Measurements from ENCODE around the gene NEAT1.
A peak's percentile ranks its signal among the peaks of the same experiment; 100 is the strongest.

Gene NEAT1

DNA sequence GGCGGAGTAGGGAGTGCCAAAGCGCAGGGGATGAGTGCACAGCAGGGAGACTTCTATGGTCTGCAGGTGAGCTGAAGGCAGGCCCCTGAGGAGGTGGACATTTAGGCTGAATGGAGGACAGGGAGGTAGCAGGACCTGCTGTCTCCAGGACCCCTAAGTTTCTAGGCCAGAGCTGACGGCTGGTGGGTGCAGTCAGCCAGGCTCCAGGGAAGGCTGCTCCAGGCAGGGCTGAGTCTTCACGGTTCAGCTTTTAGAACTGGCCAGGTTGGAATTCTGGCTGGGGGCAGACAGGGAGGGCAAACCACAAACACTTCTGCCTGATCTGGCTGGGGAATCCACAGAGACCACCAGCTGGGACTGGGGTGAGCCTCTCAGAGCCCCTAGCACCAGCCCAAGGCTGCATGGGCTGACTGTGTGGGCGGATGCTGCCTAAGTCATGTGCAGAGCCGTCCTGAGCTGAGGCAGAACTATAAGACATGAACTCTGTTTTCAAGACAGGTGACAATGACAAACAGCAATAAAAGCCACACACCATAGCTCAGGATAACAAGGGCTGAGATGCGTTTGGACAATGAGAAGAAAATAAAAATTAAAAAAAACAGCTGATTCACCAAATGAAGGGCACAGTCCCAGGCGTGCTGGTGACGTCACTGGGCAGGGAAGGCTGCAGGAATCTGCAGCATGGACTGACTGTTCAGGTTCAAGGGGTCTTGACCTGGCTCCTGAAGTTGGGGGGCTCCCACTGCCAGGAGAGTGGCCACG lies 65.9 kb downstream of the NEAT1 start:
- DNase-seq = peak; percentile 78

DNA sequence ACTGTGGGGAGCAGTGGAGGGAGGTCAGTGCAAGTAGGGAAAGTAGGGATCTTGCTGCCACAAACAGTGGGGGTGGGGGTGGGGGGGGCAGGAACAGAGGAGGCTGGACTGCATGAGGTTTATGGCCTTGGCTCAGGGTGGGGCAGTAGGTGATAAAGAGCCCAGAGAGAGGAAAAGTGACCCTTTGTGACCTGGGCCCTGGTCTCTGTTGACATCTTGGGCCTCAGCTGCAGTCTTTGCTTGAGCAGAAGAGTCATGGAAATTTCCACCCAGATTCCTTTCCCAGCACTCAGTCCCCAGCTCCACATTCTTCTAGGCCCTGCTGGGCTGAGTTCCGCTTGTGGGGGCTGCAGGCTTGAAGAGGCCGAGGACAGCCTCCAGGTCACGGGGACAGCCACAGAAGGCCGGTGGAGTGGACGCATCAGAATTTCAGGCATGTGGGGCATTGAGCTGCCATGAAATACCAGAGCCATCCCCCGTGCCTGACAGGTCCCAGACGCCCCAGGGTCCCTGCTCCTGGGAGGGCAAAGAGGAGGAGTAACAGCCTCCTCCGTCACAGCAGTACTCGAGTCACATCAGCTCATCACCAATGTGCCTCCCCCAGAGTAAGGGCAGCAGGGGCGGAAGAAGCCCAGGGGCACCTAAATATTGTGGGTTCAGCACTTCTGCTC lies 66.6 kb downstream of the NEAT1 start:
- DNase-seq = peak; percentile 98

DNA sequence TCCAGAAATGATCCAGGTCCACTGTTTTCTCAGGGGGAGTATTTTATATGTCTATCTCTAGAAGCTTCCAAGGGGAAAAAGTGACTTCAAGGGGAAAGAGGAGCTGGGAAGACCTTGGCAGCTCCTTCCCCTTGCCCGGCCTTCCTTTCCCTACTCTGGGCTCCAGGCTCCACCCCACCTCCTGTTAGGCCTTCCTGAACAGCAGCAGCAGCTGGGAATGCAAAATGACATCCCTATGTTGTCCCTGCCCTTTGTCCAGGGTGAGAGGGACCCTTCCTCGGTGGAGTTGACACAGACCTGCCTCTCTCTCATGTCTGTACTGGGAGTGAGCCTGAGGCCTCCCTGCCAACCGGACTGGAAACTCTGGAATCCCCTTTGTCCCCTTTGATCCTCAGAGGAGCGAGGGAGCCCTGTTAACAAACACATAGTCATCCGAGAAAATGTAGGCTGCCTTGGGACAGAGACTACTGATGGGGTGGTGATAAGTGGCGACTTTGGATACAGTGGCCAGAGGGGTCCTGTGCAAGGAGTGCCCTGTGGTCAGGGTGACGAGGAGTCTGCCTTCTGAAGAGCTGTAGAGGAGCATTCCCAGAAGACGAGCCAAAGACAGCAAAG lies 67.2 kb downstream of the NEAT1 start:
- peak; percentile 31 for DNase-seq

DNA sequence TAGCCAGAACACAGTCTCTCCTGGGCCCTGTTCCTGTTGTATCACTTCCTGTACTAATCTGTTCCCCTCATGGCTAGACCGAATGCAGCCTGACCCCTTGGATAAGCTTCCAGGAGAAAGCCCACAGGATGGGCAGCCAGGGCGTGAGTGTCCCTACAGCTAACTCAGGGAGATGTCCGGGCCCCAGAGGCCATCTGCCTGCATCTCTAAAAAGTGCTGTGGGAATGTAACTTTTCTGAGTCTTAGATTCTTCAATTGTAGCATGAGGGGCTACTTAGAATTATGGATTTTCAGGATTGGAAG lies 68.5 kb downstream of the NEAT1 start:
- DNase-seq = peak; percentile 30

DNA sequence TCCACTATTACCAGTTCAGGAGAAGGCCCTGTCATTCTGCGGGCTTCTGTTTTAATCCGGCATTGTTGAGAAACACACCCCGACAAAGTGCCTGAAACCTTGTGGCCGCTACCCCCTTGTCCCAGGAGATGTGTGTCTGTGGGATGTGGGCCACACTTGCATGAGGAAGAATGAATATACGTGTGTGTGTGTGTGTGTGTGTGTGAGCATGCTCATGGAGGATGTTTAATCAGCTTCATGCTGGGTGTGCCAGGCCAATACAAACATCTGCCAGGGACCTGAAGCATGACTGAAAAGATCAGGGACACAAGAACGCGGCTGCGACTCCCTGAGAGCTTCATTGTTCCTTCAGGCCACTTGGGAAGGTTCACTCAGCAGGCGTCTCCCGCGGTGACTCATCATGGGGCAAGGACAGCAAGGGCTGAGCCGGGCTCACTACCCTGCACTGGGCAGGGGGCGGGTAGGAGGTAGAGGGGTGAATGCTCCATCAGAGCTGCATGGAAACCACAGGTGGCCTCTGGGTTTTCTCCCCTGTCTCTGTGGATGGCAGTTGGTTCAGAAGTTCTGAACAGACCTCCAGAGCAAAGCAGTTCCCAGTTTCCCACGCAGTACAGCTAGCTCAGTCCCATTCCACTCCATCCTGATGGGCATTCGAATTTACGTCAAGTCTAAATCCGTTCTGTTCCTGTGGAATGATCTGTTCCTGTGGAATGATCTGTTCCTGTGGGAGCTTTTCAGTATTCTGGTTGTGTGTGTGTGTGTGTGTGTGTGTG lies 69.2 kb downstream of the NEAT1 start:
- DNase-seq = peak; percentile 89

DNA sequence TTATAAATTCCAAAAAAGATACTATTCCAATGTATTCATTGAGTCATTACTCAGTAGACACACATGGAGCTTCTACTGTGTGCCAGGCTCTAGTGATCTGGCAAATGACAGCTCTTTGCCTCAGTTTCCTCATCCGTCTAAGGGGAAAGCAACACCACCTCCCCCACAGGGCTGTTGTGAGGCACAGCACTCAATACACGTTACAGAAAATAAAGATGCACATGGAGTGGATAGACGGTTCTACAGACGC lies 69.7 kb downstream of the NEAT1 start:
- DNase-seq = no peak

DNA sequence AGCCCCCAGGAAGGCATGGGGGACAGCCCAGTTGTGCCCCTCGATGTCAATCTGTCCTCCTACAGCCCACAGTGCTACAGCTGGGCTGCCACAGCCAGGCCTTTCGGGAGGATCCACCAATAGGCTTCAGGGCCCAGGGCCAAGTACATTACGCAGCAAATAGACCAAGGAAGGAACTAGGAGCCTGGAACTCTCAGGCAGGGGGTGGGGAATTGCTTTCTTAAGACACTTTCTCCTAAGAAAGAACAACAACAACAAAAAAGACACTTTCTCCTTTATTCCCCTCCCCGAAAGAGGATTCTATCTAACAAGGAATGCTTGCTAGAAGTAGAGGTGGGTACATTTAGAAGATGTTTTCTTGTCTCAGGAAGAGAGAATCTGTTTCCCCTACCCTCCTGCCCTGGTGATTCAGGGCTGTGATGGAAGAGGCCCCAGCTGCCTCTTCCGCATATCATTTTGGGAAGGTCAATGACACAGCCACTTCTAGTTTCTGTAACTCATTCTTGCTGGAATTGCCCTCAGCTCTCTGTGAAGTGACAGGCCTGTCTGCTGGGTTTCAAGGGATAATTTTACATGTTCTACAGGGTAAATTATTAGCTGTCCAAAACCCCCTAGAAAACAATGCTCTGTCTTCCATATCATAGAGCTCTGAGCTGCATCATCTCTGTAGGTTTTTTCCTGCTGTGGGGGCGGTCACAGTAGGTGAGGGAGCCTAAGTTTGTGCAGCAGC lies 70.2 kb downstream of the NEAT1 start:
- DNase-seq = peak; percentile 89

DNA sequence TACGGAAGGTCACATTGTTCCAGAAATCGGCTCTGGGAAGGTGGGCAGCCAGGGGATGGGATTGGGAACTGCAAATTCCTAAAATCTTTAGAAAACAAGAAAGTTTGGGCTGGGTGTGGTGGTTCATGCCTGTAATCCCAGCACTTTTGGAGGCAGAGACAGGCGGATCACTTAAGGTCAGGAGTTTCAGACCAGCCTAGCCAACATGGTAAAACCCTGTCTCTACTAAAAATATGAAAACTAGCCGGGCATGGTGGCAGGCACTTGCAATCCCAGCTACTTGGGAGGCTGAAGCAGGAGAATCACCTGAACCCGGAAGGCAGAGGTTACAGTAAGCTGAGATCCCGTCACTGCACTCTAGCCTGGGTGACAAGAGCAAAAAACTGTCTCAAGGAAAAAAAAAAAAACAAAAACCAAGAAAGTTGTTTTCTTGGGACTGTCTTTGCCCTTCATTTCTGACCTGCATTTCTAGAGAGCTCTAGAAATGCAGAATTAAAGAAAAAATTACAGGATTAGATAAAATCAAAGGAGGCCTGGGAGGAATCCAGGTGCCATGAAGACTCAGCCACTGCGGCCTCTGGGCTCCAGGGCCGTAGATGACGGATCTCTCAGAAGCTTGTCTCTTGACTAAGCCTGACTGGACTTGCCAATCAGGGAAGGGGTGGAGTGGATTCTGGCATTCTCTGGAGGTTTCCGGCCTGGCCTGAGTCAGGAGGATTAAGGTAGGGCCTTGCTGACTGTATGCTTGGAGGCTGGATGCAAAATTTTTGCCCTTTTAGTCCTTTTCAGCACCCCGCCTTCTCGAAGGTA lies 71.0 kb downstream of the NEAT1 start:
- DNase-seq = peak; percentile 97
